DND-41 (cell line): ENCODE data around the gene SLC37A2.

Source experiments
- CTCF ChIP-seq: IDR thresholded peaks from 2 replicates; pipeline ENCODE4 v1.5.1; 2012; ENCODE audit warnings: borderline replicate concordance, low read length, moderate library complexity, mild to moderate bottlenecking; ENCODE audit not compliant: poor library complexity, severe bottlenecking; ENCODE audit errors: extremely low read depth
- EZH2 ChIP-seq: IDR thresholded peaks from 3 replicates; pipeline ENCODE4 v1.6.1; 2012; ENCODE audit warnings: borderline replicate concordance, low read depth, mild to moderate bottlenecking, moderate library complexity, low read length, inconsistent platforms; ENCODE audit not compliant: severe bottlenecking

GRCh38 chr11:125022551-125022950 is 40.6 kb upstream of the SLC37A2 start:
- TF ChIP-seq CTCF (no peak), EZH2 (no peak)
